GM18868 (cell line): ENCODE results near the gene AK9.

Source experiments
- ATAC-seq: cut with Tn5 transposase; IDR thresholded peaks from one replicate; pipeline ENCODE4 v1.9.1; 2021; ENCODE audit warnings: mild to moderate bottlenecking, moderate library complexity; ENCODE audit not compliant: unreplicated experiment

AK9 gene

DNA sequence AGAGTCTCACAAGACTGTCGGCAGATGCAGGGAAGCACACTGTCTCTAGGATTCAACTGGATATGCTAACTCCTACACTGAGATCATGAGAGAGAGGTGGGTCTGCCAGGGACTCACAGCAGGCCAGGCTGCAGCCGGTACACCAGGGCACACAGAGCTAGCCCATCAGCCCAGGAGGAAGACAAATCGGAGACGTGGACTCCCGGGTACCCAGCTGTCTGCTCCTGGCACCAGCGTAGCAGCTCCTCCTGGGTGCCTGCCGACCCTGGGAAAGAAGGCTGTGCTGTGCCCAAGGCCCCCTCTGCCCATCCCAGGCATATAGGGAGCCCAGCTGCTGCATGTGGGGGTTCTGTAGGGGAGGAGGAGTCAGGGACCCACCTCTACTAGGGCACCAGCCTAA is 242.4 kb downstream of the AK9 start:
- no peak for ATAC-seq

DNA sequence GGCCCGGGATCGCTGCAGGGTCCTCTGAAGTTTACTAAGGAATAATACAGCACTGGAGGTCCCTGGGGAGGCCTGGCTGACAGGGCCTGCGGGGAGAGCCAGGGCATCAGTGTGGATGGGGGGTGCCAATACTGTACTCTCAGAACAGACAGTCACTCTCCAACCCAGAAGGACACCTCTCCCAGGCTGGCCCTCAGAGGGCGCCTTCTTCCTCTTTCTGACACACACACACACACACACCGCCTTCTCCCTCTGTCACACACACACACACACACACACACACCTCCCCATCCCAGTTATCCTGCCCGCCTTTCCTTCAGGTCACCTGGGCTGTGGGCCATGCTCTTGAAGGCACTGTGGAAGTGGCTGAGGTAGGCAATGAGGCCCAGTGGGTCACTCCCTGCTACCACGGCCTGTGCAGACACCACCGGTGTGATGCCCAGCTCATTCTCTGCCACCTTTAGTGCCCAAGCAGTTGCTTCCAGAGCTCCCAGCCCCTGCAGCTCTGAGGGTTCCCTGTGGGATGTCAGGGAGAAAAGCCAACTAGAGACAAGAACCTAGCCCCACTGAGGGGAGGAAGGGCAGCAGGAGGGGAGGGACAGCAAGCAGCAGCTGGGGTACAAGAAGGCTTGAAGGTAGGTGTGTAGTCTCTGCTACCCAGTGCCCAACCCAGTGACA is 243.0 kb downstream of the AK9 start:
- ATAC-seq, result no peak

DNA sequence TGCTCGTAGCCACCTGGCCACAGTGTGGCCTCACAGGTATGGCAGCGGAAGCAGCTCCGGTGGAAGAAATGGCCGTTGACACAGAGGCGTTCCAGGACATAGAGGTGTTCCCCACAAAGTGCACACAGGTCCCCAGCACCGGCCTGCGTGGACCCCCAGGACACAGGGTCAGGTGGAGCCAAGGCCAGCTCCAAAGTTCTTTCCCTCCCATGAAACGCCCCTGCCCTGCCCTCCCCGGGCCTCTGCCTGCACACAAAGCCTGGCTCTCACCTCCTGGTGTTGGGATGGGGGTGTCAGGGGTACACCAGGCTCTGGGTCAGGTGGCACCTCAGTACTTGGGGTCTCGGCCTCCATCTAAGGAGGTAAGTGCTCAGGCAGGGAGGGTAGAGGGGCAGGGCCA is 243.9 kb downstream of the AK9 start:
- no peak for ATAC-seq

DNA sequence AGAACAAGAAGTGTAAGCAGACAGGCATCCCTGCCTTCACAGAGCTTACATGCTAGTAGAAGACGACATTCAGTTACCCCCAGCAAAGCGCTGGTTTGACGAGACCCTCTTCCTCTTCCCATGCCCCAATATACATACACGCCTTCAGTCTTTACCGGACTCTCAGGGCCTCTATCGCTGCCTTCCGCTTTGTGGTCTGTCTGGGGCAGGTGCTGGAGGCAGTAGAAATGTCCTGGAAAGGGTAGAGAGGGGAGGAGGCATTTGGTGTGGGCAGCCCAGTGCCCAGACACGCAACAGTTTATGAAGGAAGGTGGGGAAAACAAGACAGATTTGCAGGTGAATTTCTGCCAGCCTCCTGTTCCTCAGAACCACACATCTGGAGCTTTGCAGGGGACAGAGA is 244.5 kb downstream of the AK9 start:
- no peak for ATAC-seq

DNA sequence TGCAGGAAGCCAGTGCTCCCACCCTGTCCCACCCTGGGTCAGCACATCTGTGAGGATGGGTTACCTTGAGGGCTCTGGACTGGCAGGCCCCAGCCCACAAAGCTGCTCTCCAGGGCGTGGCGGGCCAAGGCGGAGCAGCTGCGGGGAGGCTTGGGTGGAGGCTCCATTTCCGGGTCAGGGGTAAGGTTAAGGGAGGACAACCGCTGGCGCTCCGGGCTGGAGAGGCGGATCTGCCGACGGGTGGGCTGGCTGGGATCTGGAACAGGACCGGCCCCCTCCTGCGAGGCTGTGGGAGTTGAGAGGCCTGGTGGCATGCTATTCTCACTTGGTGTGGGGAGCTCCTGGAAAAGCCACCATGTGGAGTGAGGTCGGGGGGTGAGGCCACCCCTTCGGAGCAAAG is 244.9 kb downstream of the AK9 start:
- ATAC-seq, result no peak

DNA sequence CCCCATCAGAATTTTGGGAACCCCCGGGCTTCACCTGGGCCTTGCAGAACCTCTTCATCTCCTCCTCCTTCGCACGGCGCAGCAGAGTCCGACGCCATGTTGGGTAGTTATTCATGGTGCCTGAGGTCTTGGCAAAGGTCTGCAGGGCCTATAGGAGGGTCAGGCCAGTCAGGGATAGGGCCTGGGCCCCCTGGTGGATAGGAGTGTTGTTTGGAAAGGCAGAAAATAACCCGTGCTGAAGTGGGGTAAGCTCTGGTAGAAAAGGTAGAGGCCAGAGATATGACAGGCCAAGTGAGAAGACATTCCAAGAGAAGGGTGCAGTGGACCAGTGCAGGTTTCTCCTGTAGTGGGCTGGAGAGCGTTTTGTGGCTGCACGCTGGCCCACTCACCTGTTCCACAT is 245.6 kb downstream of the AK9 start:
- no peak for ATAC-seq

DNA sequence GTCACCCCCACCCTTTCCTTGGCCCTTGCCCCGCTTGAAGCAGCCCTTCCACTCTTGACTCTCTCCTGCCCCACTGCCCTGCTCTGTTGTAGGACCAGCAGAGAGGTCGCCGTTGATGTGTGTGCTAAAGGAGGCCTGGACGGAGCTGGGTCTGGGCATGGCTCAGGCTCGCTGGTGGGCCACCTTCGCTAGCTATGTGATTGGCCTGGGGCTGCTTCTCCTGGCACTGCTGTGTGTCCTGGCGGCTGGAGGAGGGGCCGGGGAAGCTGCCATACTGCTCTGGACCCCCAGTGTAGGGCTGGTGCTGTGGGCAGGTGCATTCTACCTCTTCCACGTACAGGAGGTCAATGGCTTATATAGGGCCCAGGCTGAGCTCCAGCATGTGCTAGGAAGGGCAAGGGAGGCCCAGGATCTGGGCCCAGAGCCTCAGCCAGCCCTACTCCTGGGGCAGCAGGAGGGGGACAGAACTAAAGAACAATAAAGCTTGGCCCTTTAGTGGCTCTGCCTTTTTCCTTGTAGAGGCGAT is 247.5 kb downstream of the AK9 start:
- ATAC-seq, result no peak
